HTERT RPE-1 (cell line): ENCODE results near the gene MICU1.

ENCODE experiments used
- in situ Hi-C: fragments of 300-500 bp; cut with MboI; formaldehyde crosslinking; loops from 4 replicates; pipeline ENCODE4 v1.14.3; 2020; ENCODE audit warnings: low sequenced_read_pairs

Gene MICU1

GRCh38 chr10:72637398-72637857, 11.5 kb upstream of the MICU1 start:
- in situ Hi-C loops = no loop called here

GRCh38 chr10:72630144-72630543, 4.3 kb upstream of the MICU1 start:
- in situ Hi-C loops = no loop called here

- in situ Hi-C loops = no loop called here
These were observed 520 bp upstream of the MICU1 start for GRCh38 chr10:72626444-72626754.

- in situ Hi-C loops = no loop called here
These were observed 637 bp downstream of the MICU1 start for GRCh38 chr10:72625276-72625607.

- in situ Hi-C loops = no loop called here
These were observed 3.6 kb downstream of the MICU1 start for GRCh38 chr10:72622271-72622670.

GRCh38 chr10:72616716-72617115, 9.2 kb downstream of the MICU1 start:
- in situ Hi-C loops = no loop called here

- in situ Hi-C loops = no loop called here
These were observed 9.9 kb downstream of the MICU1 start for GRCh38 chr10:72615970-72616369.

- in situ Hi-C loops = no loop called here
These were observed 13.6 kb downstream of the MICU1 start for GRCh38 chr10:72612203-72612826.

GRCh38 chr10:72611783-72612182, 14.1 kb downstream of the MICU1 start:
- in situ Hi-C loops = no loop called here

GRCh38 chr10:72610466-72610865, 15.4 kb downstream of the MICU1 start:
- in situ Hi-C loops = no loop called here

GRCh38 chr10:72605122-72605521, 20.8 kb downstream of the MICU1 start:
- in situ Hi-C loops = no loop called here

GRCh38 chr10:72601144-72601543, 24.7 kb downstream of the MICU1 start:
- in situ Hi-C loops = no loop called here

GRCh38 chr10:72598769-72599701, 26.8 kb downstream of the MICU1 start:
- in situ Hi-C loops = no loop called here

GRCh38 chr10:72597897-72598296, 28.0 kb downstream of the MICU1 start:
- in situ Hi-C loops = no loop called here

- in situ Hi-C loops = no loop called here
These were observed 30.4 kb downstream of the MICU1 start for GRCh38 chr10:72595436-72595835.

- in situ Hi-C loops = no loop called here
These were observed 31.9 kb downstream of the MICU1 start for GRCh38 chr10:72593963-72594362.

GRCh38 chr10:72588266-72588665, 37.6 kb downstream of the MICU1 start:
- in situ Hi-C loops = no loop called here

- in situ Hi-C loops = no loop called here
These were observed 38.3 kb downstream of the MICU1 start for GRCh38 chr10:72587568-72587967.

- in situ Hi-C loops = no loop called here
These were observed 51.2 kb downstream of the MICU1 start for GRCh38 chr10:72574636-72575035.

GRCh38 chr10:72573079-72573478, 52.8 kb downstream of the MICU1 start:
- in situ Hi-C loops = no loop called here

GRCh38 chr10:72567889-72568640, 57.8 kb downstream of the MICU1 start:
- in situ Hi-C loops = no loop called here

- in situ Hi-C loops = no loop called here
These were observed 58.5 kb downstream of the MICU1 start for GRCh38 chr10:72567421-72567820.
